ENCODE data around the gene CCL1.

DNA sequence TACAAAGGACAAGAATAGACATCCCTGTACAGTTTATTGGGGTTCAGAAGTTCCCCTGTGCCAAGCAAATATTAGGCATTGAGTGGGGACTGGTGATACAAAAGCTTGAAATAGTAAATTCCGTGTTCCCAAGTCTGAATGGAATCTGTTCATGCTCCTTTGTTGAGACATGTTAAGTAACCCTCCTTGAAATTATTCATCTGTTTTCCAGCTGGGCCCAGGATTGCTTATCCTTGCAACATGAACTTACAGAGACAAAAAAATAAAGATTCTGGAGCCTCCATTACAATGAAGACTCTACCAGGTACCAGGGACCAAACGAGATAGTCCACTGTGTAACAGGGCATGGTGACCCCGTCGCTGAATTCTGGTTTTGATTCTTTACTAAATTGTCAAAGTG is 49.9 kb downstream of the CCL1 start:
- no peak for TF ChIP-seq CTCF (IDR thresholded peaks at IDR 0.05)
- no peak for TF ChIP-seq POLR2A (IDR thresholded peaks at IDR 0.05)

All from Peyer's patch (tissue), 4 donors.